Fibroblast of mammary gland (primary cell): ENCODE results near the gene CACNA1G.

Experiments
- DNase-seq: peaks from one replicate; pipeline ENCODE4 v3.0.0-alpha.2; 2010; ENCODE audit warnings: low read depth
- H3K4me3 ChIP-seq: 2 replicates; pipeline ENCODE4 v1.5.1; 2011; ENCODE audit warnings: low read depth, mild to moderate bottlenecking, low read length, moderate library complexity; ENCODE audit not compliant: control insufficient read depth
- TF ChIP-seq, protein P1 (sequence below): conservative IDR thresholded peaks from 2 replicates; pipeline ENCODE4 v1.5.1; 2011; ENCODE audit warnings: low read depth, low read length, inconsistent platforms; ENCODE audit not compliant: control insufficient read depth, insufficient read depth

The CACNA1G gene

DNA sequence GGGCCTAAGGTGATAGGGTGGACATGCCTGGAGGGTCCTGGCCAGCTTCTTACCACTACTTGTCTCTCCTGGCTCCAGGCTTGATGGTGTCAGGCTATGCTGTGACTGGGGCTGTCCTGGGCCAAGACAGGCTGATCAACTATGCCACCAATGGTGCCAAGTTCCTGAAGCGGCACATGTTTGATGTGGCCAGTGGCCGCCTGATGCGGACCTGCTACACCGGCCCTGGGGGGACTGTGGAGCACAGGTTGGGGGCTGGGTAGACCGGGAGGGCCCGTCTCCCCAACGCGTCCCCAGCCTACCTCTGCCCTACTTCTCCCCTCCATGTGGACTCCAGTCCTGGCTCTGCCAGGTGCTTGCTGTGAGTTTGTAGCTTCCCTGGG is 9.1 kb upstream of the CACNA1G start:
- no peak overlapping the region for H3K4me3 ChIP-seq
- TF ChIP-seq, protein P1, sequence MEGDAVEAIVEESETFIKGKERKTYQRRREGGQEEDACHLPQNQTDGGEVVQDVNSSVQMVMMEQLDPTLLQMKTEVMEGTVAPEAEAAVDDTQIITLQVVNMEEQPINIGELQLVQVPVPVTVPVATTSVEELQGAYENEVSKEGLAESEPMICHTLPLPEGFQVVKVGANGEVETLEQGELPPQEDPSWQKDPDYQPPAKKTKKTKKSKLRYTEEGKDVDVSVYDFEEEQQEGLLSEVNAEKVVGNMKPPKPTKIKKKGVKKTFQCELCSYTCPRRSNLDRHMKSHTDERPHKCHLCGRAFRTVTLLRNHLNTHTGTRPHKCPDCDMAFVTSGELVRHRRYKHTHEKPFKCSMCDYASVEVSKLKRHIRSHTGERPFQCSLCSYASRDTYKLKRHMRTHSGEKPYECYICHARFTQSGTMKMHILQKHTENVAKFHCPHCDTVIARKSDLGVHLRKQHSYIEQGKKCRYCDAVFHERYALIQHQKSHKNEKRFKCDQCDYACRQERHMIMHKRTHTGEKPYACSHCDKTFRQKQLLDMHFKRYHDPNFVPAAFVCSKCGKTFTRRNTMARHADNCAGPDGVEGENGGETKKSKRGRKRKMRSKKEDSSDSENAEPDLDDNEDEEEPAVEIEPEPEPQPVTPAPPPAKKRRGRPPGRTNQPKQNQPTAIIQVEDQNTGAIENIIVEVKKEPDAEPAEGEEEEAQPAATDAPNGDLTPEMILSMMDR = no peak
- no peak for DNase-seq

DNA sequence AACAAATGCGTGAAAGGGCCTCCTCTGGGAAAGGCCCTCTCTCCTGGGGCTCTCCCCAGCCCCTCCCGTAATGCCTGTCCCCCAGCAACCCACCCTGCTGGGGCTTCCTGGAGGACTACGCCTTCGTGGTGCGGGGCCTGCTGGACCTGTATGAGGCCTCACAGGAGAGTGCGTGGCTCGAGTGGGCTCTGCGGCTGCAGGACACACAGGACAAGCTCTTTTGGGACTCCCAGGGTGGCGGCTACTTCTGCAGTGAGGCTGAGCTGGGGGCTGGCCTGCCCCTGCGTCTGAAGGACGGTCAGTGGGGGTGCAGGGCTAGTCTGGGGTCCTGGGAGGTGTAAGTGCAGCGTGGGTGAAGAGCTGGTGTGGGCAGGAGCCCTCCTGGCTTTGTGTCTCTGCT is 8.6 kb upstream of the CACNA1G start:
- TF ChIP-seq, protein P1 = no peak
- no peak overlapping the region for H3K4me3 ChIP-seq

DNA sequence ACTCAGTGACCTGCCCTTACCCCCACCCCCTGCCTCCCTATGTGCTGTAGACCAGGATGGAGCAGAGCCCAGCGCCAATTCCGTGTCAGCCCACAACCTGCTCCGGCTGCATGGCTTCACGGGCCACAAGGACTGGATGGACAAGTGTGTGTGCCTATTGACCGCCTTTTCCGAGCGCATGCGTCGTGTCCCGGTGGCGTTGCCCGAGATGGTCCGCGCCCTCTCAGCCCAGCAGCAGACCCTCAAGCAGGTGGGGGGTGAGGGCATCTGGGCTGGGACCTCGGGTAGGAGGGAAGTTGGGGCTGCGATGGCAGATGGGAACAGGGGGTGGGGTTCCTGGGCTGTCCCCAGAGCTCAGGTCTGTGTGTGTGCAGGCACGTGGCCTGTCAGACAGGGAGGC is 6.3 kb upstream of the CACNA1G start:
- no peak for DNase-seq
- TF ChIP-seq, protein P1 = no peak
- H3K4me3 ChIP-seq = no peak overlapping the region

More for the DNA sequence above, 8.6 kb upstream of the CACNA1G start:
- DNase-seq = no peak

DNA sequence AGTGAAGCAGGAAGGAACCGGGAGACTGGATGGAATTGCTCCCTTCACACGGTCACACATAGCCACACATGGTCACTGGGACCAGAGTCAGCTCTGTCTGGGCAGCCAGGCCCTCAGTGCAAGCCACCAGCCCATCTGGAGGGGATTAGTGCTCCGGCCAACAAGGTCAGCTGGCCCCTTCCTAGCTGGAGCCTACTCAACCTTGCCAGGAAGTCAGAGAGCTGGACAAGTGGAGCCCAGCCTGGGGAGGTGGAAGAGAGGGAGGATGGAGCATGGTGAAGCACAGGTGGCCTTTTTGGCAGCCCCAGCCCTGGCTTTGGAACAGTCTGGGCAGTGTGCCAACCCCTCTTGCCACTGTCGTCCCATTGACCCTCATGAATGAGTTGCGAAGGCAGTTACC is 3.7 kb upstream of the CACNA1G start:
- TF ChIP-seq, protein P1 = no peak
- DNase-seq = no peak
- no peak overlapping the region for H3K4me3 ChIP-seq

DNA sequence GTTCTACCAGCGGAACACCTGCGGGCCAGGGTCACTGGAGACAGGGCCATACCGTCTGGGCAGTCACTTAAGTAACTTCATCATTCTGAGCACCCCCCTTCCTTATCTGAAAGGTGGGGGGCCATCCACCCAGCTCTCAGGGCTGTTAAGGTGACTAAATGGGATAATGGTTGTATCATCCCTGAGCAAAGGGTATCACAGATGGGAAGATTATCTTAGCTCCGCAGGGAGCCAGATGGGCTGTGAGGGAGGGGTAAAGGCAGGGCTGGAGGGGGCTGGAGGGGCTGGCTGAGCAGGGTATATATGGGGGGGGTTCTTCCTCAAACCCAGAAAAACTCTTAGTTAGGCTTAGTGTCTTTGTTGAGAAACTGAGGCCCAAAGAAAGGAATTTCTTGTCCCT is 2.9 kb upstream of the CACNA1G start:
- H3K4me3 ChIP-seq = no peak overlapping the region
- DNase-seq = no peak
- TF ChIP-seq, protein P1 = no peak

DNA sequence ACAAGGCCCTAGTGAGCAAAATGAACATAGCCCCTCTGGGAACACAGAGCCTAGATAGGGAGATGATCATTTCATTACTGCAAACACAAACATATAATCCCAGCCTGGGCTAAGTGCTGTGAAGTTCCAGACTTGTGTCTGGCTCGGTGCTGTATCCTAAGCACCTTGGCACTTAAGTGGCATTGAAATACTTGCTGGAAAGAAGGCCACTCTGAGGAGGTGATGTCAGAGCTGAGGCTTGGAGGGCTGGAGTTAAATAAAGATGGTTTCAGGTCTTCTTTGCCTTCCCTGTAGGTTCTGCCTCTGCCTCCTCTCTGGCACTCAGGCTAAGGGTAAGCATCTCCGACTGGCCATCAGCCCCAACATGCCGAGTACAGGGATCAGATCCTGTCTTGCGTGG is 2.4 kb upstream of the CACNA1G start:
- TF ChIP-seq, protein P1 = no peak
- no peak for DNase-seq
- no peak overlapping the region for H3K4me3 ChIP-seq

DNA sequence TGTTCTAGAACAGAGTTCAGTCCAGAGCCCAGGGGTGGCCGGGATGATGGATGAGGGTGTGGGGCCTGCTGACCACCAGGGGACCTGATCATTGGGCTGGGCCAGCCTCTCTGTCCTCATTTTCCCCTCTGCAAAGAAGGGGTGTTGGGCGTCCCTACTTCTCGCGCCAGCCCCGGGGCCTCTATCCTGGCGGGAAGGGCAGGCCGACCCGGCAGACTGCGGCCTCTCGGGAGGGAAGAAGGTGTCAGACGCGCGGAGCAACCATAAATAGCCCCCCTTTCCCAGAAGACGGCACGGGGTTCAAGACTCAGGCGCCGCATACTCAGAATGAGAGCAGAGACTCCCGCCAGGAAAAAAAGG is 2.0 kb upstream of the CACNA1G start:
- no peak overlapping the region for H3K4me3 ChIP-seq
- no peak for DNase-seq
- TF ChIP-seq, protein P1 = no peak
